NCI-H2081 (cell line): ENCODE results near the gene ACVR1B.

Source experiments
- DNase-seq, 2 experiments: peaks; one replicate each; lab custom pipeline; 2025; lab: John Stamatoyannopoulos, UW

The ACVR1B gene

GRCh38 chr12:51951199-51951842 is at the start of gene ACVR1B:
TSS of gene ACVR1B (plus strand) at chr12:51951699. CDS start at chr12:51951744, 45 bp downstream.
- DNase-seq, result peak; percentile 89

DNA sequence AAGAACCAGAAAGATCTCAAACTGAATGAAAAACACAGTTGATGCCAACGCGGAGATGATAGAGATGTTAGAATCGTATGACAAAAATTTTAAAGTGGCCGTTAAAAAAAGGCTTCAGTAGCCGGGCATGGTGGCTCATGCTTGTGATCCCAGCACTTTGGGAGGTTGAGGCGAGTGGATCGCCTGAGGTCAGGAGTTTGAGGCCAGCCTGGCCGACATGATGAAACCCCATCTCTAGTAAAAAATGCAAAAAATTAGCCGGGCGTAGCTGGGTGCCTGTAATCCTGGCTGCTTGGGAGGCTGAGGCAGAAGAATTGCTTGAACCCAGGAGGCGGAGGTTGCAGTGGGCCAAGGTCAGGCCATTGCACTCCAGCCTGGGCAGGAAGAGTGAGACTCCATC is 49.6 kb upstream of the ACVR1B start:
- DNase-seq, result no peak

DNA sequence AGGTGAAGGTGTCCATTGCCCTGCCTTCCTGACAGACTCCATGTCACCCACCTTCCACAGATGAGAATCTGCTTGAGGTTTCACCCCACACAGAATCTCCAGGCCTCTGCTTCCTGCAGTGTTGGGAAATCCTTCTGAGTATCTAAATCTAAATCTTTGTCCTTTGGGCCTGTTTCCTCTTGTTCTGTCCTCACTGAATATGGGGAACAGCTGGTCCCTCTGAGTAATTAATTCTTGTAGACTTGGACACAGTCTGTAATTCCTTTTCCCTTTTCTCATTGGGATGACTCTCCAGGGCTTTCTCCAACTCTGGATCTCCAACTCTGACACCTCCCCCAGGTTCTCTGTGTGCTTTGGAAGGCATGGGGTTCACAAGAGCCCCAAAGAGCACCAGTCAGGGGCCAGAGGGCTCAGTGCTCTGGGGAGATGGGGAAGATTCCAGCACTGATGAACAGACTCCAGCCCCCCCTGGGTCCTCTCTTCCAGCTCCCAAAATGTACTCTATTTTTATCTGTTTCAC is 46.5 kb upstream of the ACVR1B start:
- no peak for DNase-seq

DNA sequence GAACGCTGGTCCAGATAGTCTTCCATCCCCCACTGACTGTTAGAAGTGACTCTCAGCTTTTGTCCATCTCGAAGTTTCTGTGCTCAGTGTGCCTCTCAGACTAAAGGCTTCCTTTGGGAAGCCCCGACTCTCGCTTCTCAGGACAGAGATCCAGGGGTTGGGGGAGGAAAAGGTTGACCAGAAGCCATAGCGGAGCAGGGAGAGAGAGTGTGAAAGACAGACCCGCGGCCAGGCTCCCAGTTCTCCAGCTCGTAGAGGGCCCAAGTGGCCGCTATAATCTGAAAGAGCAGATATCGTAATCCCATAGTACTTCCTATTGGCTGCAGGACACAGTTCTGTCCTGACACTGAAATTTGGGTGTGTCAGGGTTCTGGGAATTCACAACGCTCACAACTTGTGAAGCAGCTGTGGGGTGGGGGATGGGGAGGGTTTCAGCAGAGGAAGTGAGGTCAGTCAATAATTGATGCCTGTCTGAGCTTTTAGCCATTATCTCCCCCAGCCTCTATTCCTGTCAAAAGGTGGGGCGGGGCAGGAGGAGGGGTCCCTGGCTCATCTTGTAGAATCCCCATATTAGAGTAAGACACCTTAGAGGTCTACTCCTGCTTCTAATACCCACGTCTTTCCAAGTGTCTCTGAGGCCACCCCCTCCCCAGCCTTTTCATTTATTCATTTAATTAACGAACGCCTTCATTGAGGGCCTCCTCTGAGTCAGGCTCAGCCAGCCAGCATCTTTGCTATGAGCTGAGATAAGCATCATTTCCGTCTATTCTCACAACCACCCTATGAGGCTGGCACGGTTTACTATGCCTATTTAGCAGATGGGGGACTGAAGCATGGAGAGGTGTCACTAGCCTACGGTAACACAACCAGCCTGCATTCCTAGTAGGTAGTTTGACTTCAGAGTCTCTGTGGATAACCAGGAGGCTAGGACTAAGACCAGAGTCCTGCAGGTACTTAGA is 45.7 kb upstream of the ACVR1B start:
- DNase-seq, result no peak

DNA sequence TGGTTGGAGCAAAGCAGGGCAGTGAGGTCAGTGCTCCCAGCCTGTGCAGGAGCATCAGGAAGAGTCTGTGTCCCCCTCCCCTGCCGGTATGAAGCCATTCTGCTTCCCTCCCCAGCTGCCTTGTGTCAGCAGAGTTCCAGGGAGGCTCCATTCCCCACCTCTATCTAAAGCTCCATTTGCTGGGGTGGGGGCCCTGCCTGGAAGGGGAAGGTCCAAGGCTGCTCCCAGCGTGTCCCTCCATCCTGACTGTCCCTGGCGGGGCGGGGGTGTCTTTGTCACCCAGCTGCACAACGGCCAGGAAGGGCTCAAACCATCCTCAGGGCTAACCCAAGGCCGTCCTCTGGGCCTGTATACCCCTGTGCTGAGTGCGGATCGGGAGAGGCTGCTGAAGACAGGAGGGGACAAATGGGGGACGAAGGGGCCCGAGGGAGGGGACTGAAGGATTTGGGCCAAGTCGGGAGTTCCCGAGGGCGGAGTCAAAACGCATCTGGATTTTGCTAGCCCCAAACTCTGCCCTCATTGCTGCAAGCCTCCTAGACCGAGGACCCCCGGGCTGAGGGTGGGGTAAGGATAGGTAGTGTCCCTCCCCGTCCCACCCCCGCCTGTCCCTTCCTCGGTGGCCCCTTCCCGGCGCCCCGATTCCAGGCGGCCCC is 44.9 kb upstream of the ACVR1B start:
- DNase-seq, result no peak

GRCh38 chr12:51907083-51907855 is 44.2 kb upstream of the ACVR1B start, which contains the start of gene ACVRL1:
TSS of gene ACVRL1 (plus strand) at chr12:51907504. CDS start at chr12:51912475, 4,971 bp downstream.
- DNase-seq, result no peak

DNA sequence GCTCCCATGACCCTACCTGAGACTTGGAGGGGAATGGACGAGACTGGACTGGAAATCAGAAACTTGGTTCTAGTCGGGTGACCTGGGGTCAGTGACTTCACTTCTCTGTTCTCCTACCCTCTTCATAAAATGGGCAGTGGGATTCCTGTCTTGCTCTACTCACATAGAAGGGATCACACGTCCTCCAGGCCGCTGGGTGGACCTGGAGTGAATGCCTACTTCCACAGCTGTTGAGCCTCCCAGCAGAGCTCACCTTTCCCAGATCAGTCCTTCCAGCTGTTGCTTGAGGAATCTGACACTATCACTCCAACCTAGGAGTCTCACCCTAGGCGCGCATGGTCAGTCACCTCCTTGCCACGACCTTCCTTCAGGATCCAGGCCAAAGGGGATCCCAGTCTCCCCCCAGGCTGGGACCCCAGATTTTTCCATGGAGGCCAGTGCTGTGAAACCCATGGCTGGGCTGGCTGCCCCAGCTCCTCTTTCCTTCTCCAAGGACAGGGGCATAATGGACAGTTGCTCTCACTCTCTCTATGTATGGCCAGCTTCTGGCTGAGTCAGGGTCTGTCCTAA is 43.6 kb upstream of the ACVR1B start:
- DNase-seq, result no peak

DNA sequence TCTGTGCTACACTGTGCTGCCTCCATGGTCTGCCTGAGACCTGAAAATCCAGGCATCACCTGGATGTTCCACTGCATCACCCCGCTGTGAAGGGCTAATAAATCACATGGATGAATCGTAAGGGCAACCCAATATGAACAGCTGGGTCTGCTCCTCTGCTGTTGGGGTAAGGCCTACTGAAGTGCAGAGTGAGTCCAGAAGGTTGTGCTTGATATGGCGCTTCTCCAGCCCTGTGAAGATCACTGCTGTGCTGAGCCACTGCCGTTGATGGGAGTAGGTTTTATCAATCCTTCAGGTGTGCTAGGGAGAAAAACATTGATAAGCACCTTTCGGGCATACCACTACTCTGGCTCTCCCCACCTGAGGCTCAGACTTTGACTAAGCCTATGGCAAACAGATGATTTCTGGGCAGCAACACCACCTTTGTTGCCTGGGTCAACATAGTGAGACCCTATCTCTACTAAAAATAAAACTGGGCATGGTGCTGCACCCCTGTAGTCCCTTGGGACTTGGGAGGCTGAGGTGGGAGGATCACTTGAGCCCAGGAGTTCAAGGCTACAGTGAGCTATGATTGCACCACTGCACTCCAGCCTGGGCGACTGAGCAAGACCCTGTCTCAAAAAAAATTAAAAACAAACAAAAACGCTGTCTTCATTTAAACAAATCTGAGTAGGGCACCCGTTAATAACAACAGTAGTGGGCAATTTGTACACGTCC is 42.5 kb upstream of the ACVR1B start:
- DNase-seq, result no peak

- DNase-seq, result no peak
Measured at GRCh38 chr12:51910168-51910567, 41.3 kb upstream of the ACVR1B start.

- no peak for DNase-seq
Measured at GRCh38 chr12:51910691-51911090, 40.8 kb upstream of the ACVR1B start.

DNA sequence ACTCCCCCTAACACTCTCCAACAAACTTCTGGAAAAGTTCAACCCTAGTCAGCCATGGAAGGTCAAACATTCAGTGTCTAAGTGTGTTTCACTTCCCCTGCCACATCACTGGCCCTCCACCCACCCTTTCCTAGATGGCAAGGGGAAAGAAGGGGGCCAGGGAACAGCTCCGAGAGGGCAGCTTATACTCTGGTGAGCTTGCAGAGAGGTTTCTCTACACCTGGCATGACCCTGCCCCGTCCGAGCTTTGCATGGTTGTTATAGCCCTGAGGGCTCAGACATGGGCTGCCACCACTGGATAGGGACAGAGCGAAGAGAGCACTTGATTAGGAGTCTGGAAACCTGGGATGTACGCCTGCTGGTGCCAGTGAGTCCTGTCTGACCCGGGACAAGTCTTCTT is 40.2 kb upstream of the ACVR1B start:
- DNase-seq, result no peak

- DNase-seq, result no peak
Measured at GRCh38 chr12:51911788-51912711, 39.4 kb upstream of the ACVR1B start.

- no peak for DNase-seq
Measured at GRCh38 chr12:51913071-51914033, 38.1 kb upstream of the ACVR1B start.

DNA sequence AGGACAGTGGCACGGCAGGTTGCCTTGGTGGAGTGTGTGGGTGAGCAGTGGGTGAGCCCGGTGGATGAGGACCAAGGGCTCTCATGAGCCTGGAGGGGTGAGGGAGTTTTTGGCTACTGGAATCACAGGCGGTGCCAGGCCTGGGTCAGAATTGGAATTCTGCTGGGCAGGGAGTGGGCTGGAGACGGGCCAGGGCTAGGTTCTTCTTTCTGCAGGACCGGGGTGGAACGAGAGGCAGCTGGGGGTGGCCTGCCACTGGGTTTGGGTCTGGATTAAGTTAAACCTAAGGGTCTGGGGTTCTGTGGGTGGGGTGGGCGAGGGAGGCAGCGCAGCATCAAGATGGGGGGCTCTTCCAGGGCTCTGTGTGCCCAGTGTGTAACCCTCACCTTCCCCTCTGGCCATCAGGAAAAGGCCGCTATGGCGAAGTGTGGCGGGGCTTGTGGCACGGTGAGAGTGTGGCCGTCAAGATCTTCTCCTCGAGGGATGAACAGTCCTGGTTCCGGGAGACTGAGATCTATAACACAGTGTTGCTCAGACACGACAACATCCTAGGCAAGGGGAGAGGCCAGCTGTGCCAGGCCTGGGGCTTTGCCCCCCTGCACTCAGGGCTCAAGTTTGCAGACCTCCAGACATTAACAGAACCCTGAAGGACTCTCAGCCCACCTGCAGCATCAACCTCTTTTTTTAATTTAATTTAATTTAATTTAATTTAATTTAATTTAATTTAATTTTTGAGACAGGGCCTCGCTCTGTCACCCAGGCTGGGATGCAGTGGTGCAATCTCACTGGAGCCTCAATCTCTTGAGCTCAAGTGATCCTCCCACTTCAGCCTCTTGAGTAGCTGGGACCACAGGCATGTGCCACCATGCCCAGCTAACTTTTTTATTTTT is 37.2 kb upstream of the ACVR1B start:
- no peak for DNase-seq

- no peak for DNase-seq
Measured at GRCh38 chr12:51915003-51915625, 36.4 kb upstream of the ACVR1B start.

DNA sequence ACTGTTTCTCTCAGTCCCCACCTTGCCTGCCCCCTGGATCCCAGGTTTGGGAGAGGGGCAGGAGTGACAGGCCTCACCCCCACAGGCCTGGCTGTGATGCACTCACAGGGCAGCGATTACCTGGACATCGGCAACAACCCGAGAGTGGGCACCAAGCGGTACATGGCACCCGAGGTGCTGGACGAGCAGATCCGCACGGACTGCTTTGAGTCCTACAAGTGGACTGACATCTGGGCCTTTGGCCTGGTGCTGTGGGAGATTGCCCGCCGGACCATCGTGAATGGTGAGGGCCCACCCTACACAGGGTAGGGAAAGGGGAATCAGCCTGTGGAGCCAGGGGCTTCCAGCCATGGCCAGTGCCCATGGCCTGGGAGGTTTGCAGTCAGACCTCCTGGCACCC is 35.5 kb upstream of the ACVR1B start:
- DNase-seq, result no peak
